SK-N-SH (cell line): Measurements from ENCODE around the gene BTBD6.

ENCODE experiments used
- ELF1 ChIP-seq: IDR thresholded peaks from 2 replicates; pipeline ENCODE4 v1.4.0; 2012
- EZH2phosphoT487 ChIP-seq: fragments of 200-600 bp; sonication (generic); IDR thresholded peaks from 2 replicates; pipeline ENCODE4 v1.6.1; 2017; ENCODE audit warnings: low read depth, mixed run types, mild to moderate bottlenecking, antibody characterized with exemption, moderate library complexity, borderline replicate concordance
- GABPA ChIP-seq: IDR thresholded peaks from 2 replicates; pipeline ENCODE4 v1.4.0; 2012; ENCODE audit warnings: low read depth, mild to moderate bottlenecking
- GATA2 ChIP-seq: sonication (generic); formaldehyde crosslinking; IDR thresholded peaks from 2 replicates; pipeline ENCODE4 v1.5.0; 2020; ENCODE audit warnings: mild to moderate bottlenecking, missing genetic modification reagents
- RCOR1 ChIP-seq: fragments of 150-350 bp; IDR thresholded peaks from 2 replicates; pipeline ENCODE4 v1.6.1; 2017; ENCODE audit warnings: antibody characterized with exemption, low read length
- RFX5 ChIP-seq: IDR thresholded peaks from 2 replicates; pipeline ENCODE4 v1.6.1; 2012; ENCODE audit warnings: mild to moderate bottlenecking, improper control_type of control experiment, low read length
- RXRA ChIP-seq: IDR thresholded peaks from 2 replicates; pipeline ENCODE4 v1.4.0; 2012; ENCODE audit warnings: low read depth, mild to moderate bottlenecking, borderline replicate concordance
- TAF1 ChIP-seq: IDR thresholded peaks from 2 replicates; pipeline ENCODE4 v1.6.1; 2012; ENCODE audit warnings: low read depth, mild to moderate bottlenecking, low read length, moderate library complexity, borderline replicate concordance
- TEAD4 ChIP-seq: IDR thresholded peaks from 2 replicates; pipeline ENCODE4 v1.4.0; 2012; ENCODE audit warnings: mild to moderate bottlenecking, borderline replicate concordance; ENCODE audit not compliant: insufficient read depth
- YY1 ChIP-seq: IDR thresholded peaks from 2 replicates; pipeline ENCODE4 v1.4.0; 2012; ENCODE audit warnings: low read depth, mild to moderate bottlenecking
- TF ChIP-seq, protein P1 (sequence below): fragments of 200-600 bp; sonication (generic); IDR thresholded peaks from 2 replicates; pipeline ENCODE4 v1.6.1; 2017; ENCODE audit warnings: antibody characterized with exemption, mild to moderate bottlenecking, moderate library complexity
- TF ChIP-seq, protein P2 (sequence below): IDR thresholded peaks from 2 replicates; pipeline ENCODE4; 2012
- TF ChIP-seq, protein P3 (sequence below): IDR thresholded peaks from 2 replicates; pipeline ENCODE4 v1.4.0; 2012; ENCODE audit warnings: low read depth
- TF ChIP-seq, protein P4 (sequence below): fragments of 150-350 bp; IDR thresholded peaks from 2 replicates; pipeline ENCODE4 v1.6.1; 2017; ENCODE audit warnings: antibody characterized with exemption, low read length, low read depth, borderline replicate concordance

DNA sequence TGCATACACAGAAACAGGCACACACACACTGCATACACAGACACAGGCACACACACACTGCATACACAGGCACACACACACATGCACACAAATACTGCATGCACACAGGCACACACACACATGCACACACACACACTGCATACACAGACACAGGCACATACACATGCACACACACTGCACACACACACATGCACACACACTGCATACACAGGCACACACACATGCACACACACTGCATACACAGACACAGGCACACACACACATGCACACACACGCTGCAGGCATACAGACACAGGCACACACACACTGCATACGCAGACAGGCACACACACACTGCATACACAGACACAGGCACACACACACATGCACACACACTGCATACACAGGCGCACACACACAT lies 32.7 kb upstream of the BTBD6 start:
- TF ChIP-seq, protein P1, sequence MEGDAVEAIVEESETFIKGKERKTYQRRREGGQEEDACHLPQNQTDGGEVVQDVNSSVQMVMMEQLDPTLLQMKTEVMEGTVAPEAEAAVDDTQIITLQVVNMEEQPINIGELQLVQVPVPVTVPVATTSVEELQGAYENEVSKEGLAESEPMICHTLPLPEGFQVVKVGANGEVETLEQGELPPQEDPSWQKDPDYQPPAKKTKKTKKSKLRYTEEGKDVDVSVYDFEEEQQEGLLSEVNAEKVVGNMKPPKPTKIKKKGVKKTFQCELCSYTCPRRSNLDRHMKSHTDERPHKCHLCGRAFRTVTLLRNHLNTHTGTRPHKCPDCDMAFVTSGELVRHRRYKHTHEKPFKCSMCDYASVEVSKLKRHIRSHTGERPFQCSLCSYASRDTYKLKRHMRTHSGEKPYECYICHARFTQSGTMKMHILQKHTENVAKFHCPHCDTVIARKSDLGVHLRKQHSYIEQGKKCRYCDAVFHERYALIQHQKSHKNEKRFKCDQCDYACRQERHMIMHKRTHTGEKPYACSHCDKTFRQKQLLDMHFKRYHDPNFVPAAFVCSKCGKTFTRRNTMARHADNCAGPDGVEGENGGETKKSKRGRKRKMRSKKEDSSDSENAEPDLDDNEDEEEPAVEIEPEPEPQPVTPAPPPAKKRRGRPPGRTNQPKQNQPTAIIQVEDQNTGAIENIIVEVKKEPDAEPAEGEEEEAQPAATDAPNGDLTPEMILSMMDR = no peak
- TF ChIP-seq TAF1 (no peak), EZH2phosphoT487 (no peak), RCOR1 (no peak), RXRA (no peak), ELF1 (no peak), GATA2 (no peak), TEAD4 (no peak), RFX5 (no peak), GABPA (no peak), YY1 (no peak)
- TF ChIP-seq, protein P2, sequence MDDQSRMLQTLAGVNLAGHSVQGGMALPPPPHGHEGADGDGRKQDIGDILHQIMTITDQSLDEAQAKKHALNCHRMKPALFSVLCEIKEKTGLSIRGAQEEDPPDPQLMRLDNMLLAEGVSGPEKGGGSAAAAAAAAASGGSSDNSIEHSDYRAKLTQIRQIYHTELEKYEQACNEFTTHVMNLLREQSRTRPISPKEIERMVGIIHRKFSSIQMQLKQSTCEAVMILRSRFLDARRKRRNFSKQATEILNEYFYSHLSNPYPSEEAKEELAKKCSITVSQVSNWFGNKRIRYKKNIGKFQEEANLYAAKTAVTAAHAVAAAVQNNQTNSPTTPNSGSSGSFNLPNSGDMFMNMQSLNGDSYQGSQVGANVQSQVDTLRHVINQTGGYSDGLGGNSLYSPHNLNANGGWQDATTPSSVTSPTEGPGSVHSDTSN = no peak
- TF ChIP-seq, protein P3, sequence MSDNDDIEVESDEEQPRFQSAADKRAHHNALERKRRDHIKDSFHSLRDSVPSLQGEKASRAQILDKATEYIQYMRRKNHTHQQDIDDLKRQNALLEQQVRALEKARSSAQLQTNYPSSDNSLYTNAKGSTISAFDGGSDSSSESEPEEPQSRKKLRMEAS = no peak
- TF ChIP-seq, protein P4, sequence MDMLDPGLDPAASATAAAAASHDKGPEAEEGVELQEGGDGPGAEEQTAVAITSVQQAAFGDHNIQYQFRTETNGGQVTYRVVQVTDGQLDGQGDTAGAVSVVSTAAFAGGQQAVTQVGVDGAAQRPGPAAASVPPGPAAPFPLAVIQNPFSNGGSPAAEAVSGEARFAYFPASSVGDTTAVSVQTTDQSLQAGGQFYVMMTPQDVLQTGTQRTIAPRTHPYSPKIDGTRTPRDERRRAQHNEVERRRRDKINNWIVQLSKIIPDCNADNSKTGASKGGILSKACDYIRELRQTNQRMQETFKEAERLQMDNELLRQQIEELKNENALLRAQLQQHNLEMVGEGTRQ = no peak
